CD4-positive, alpha-beta T cell treated with Interleukin-10 for 1 hour (primary cell): ENCODE data around the gene HSPA12B.

Experiments
- DNase-seq: peaks from one replicate; pipeline ENCODE4 v3.0.0-alpha.2; 2020

Gene HSPA12B

DNA sequence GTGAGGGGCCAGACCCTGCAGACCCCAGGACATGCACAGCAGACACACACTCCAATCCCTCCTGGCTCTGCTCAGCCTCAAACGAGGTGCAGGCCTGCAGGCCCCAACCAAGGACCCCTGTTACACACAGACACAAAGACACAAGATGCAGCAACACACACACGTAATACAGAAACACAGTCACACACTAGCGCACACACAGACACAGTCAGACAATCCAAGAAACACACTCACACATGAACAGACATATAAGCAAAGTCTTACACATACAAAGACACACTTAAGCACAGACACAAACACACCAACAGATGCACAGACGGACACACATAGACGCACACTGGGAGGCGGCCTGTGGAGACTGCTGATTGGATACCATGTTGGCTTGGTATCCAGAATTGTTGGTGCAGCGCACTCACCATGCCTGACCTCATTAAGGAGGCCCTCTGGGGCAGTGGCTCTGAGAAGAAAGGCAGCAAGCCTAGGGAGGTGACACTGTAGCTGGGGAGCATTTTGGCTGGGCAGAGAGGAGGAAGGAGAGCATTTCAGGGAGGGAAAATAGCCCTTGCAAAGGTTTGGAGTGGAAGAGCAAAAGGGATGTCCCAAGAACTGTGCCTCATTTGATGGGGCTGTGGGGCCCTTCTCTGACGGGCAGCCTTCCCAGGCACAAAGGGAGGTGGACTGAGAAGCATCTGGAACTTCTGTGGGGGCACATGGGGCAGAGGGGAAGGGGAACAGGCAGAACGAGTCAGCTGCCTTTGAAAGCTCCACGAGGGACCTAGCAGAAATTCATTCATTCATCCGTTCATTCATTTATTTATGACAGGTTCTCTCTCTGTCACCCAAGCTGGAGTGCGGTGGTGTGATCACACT lies 1.4 kb upstream of the HSPA12B start:
- no peak for DNase-seq

DNA sequence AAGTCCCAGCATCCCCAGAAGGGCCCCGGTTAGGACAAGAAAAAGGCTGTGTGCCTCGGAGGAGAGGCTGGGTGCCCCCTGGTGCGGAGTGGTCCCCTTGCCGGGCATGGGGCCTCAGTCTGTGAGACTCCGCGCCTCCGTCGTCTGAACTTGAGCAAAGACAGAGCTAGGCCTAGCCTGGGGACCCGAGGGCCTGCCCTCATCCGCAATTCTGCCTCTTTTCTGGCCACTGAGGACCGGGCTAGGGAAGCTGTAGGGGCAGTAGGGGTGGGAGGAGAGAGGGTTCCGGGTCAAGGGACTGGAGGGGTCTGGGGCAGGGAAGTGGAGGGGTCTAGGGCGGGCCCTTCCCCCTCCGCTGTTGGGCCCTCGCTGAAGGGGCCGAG lies 550 bp upstream of the HSPA12B start:
- no peak for DNase-seq

DNA sequence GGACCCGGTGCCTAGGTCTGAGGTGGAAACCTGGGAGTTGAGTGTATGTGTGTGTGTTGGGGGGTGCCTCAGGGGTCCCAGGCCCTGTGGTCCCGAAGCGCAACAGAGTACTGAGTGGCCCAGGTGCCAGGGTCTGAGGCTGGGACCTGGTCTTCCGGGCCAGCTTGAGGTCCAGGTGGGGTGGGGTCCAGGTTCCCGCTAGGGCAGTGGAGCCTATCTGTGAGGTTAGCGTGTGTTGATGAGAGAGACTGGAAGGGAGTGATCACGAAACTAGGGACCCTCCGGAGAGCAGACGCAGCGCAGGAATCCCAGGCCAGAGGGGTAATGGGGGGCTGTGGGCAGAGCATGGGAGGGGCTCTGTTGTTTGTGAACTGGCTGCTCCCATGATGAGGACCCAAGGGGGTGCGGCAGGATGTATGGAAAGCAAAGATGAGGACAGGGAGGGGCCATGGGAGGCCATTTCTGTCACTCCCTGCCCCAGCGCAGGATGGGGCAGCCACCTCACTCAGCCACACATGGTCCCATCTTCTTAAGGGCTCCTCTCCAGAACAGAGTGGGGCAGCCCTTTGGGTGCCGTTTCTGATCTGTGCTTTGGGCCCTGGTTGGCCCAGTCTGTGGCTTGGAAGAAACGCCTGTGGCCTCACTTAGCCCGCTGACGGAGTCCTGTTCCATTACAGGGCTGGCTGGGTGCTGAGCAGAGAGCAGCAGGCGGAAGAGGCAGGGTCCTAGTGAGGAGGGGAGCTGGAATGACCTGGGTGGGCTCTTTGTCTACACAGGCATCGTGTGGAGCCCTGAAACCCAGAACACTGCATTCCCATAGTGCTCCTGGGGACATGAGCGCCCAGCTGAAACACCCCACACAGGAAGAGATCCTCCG lies 872 bp downstream of the HSPA12B start:
- no peak for DNase-seq

- no peak for DNase-seq
These were observed 1.8 kb downstream of the HSPA12B start for GRCh38 chr20:3734111-3734843.

GRCh38 chr20:3735768-3736167 lies 3.3 kb downstream of the HSPA12B start:
- DNase-seq = no peak

DNA sequence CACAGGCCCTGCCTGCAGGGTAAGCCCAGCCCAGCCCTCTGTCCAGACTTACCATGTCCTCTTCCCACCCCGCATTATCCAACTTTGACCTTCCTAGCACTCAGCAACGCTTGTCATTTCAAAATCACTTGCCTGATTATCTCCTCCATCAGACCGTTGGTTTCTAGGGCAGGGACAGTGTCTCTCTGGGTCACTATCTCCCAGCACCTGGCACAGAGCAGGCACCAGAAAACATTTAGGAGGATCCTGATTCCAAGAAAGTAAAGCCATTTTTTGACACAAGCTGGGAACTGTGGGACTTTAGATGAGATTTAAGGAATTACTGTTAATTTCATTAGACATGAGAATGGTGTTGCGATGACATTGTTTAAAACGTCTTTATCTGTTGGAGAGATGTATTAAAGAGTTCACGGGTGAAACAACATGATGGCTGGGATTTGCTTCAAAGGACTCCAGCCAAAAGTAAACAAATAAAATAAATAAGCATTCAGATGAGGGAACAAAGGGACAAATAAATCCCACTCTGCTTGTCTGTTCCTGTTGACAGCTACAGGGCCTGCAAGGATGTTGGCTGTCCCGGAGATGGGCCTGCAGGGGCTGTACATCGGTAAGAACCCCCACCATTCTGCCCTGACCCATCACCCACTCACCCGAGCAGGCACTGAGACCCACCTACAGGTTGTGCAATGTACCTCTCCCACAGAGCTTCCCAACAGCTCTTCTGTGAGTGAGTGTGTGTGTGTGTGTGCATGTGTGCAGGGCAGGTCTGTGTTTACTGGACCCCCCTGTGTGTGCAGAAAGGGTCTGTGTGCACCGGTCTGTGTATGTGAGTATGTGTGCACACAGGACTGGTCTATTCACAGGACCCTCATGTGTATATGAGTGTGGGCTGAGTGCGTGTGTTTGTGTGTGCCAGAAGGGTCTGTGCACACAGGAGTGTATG lies 5.9 kb downstream of the HSPA12B start:
- no peak for DNase-seq

GRCh38 chr20:3739054-3739925 lies 6.8 kb downstream of the HSPA12B start:
- DNase-seq = no peak

- DNase-seq = no peak
These were observed 7.5 kb downstream of the HSPA12B start for GRCh38 chr20:3739926-3740451.

- no peak for DNase-seq
These were observed 8.3 kb downstream of the HSPA12B start for GRCh38 chr20:3740615-3741301.

GRCh38 chr20:3741836-3742458 lies 9.5 kb downstream of the HSPA12B start:
- DNase-seq = no peak

GRCh38 chr20:3743251-3743650 lies 10.8 kb downstream of the HSPA12B start:
- DNase-seq = no peak

DNA sequence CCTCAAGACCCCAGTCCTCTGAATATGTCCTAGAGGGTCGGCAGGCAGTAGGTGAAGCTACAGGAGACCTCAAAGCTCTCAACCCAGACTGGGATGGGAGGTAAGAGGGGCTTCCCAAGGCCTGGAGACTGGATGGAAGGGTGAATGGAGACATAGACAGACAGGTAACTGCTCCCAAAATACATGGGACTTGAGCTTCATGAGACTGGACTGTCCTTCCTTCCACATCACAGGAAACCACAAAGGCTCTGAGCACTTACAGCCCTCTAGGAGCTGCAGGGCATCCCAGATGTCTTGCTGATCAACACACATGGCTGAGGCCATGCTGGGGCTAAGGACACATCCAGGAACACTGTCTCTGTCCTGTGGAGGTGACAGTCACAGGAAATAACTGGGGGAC lies 11.6 kb downstream of the HSPA12B start:
- no peak for DNase-seq

DNA sequence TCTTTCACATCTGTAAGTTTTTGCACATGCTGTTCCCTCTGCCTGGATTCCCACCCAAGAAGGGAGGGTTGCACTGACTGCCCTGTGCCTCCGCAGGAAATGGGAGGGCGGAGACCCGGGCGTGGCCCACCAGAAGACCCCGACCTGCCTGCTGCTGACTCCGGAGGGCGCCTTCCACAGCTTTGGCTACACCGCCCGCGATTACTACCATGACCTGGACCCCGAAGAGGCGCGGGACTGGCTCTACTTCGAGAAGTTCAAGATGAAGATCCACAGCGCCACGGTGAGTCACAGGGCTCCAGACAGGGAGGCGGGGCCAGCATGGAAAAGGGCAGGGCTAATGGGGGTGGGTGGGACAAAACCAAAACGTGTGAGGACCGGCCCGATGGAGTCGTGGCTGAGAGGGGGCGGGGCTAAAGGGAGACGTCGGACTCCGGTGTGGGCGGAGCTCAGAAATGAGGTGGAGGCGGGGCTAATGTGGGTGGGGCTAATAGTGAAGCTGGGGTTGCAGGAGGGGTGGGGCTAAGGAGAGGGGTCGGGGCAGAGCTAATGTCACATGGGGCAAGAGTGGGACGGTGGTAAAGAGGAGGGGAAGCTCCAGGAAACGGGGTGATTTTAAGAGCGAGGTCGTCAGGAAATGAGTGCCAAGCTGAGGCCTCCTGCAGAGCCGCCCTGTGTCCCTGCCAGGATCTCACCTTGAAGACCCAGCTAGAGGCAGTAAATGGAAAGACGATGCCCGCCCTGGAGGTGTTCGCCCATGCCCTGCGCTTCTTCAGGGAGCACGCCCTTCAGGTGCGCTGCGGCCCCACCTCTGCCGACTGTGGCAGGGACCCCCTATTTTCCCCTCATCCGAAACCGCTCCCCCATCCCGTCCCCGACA lies 12.6 kb downstream of the HSPA12B start:
- DNase-seq = peak; percentile 83

DNA sequence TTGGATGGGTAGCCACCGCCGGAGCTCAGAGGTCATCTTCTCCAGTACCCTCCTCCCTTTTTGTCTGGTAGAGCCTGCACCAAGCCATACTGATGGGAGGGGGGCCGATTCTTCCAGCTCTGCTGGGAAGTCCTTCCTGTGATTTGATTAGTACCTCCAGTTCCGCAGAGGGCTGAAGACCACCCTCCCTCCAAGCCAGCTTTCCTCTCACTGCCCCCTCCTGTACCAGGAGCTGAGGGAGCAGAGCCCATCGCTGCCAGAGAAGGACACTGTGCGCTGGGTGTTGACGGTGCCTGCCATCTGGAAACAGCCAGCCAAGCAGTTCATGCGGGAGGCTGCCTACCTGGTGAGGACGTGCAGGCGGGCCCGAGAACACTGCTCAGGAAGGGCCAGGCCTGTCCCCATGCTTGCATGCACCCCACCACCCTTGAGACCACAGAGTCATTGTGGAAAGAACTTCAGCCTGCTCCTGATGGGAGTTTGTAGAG lies 13.2 kb downstream of the HSPA12B start:
- no peak for DNase-seq

- no peak for DNase-seq
These were observed 15.0 kb downstream of the HSPA12B start for GRCh38 chr20:3747471-3747870.

DNA sequence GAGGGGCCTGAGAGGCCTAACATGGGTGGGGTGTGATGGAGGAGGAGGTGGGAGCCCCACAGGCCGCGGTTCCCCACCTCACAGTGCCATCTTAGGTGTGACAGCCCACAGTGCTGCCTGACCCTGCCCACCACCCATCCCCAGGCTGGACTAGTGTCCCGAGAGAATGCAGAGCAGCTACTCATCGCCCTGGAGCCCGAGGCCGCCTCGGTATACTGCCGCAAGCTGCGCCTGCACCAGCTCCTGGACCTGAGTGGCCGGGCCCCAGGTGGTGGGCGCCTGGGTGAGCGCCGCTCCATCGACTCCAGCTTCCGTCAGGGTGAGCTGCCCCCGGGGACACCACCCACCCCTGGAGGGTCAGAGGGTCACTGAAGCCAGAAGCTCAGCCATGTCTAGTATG lies 15.6 kb downstream of the HSPA12B start:
- DNase-seq = no peak

DNA sequence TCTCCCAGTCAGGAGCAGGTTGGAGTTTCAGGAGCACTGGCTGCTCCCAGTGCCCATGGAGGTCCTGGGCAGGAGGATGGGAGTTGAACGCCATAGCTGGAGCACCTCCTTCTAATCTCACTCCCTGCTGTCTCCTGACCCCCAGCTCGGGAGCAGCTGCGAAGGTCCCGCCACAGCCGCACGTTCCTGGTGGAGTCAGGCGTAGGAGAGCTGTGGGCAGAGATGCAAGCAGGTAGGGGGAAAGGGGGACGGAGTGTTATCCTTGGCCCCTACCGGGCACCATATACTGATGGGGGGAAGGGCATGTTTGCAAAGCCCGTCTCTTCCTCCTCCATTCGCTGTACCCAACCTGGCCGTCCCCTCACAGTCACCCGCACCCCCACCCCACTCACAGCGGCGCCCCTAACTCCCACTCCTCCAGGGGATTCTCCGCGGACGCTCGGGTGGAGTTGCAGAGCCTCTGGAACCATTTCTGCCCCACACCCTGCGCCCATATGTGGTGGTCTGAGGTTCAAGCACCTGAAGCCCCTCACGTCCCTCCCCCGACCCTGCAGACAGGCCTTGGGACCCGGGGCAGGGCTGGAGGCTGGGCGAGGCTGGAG lies 16.7 kb downstream of the HSPA12B start:
- DNase-seq = no peak
